ENCODE results near the gene AKAP10. TPM values are rescaled to one million over a fixed set of nuclear protein-coding genes. Genes with fewer than 3 reads are reported as not detected.

Gene AKAP10
- total and polyA plus RNA-seq, 2 donors (not counting 3 experiments of a cell fraction or from before 2014, with no cell fraction given) = 10.0 to 27.1 TPM

GRCh38 chr17:19935169-19935568, 42.5 kb downstream of the AKAP10 start:
- H3K9ac ChIP-seq (replicated peaks; ENCODE audit: extremely low read depth, insufficient read depth, low read length) = no peak overlapping the region
- H2AFZ ChIP-seq (ENCODE audit: low read depth, low read length) = no peak overlapping the region
- CTCF ChIA-PET = interaction anchor here (0.6 kb wide), 1 partner anchor 409 kb away, joined by 3 read pairs; no protein-coding TSS in a partner anchor
- no peaks in the 10 kb centered on the region for H3K27me3 ChIP-seq (ENCODE audit: control insufficient read depth in 2 of 2, insufficient read depth in 2 of 2, low read length in 2 of 2)
- peaks cover 10 to 14% of the 10 kb centered on the region in 2 experiments for H3K36me3 ChIP-seq (ENCODE audit: control insufficient read depth in 2 of 2, extremely low read depth in 1 of 2, insufficient read depth in 2 of 2, low read length in 2 of 2)
- no peak overlapping the region for H3K4me3 ChIP-seq (replicated peaks in 1 of 3; ENCODE audit: insufficient read depth in 1 of 3, low read depth in 1 of 3, low read length in 3 of 3)
- H3K9me1 ChIP-seq (replicated peaks; ENCODE audit: control insufficient read depth, extremely low read depth, insufficient read depth, low read length) = no peaks in the 10 kb centered on the region
- intact Hi-C loops (cut with micrococcal nuclease) (no loop called here), dilution Hi-C loops (cut with MboI; ENCODE audit: extremely low pct_ligation_motif_present, low sequenced_read_pairs) (no loop called here)
- POLR2A ChIA-PET = no interaction called here
- no peak for FAIRE-seq
- TF ChIP-seq FOS (IDR thresholded peaks at IDR 0.05; ENCODE audit: borderline replicate concordance, insufficient read depth, low read length) (peak; percentile 6), POLR2A (IDR thresholded peaks at IDR 0.05; ENCODE audit: low read depth, low read length) (no peak)
- no peaks in the 10 kb centered on the region for H3K9me3 ChIP-seq (replicated peaks; ENCODE audit: control insufficient read depth, insufficient read depth, low read length)
- no peak overlapping the region for H3K27ac ChIP-seq (ENCODE audit: insufficient read depth, low read depth, low read length)
- no peak overlapping the region for H3K4me2 ChIP-seq (ENCODE audit: insufficient read depth, low read length)
- H4K20me1 ChIP-seq (replicated peaks; ENCODE audit: control insufficient read depth, extremely low read depth, insufficient read depth, low read length) = no peaks in the 10 kb centered on the region
- H3K4me1 ChIP-seq (ENCODE audit: control insufficient read depth, extremely low read depth, insufficient read depth, low read length) = no peaks in the 10 kb centered on the region
- no peaks in the 10 kb centered on the region for H3K79me2 ChIP-seq (ENCODE audit: control insufficient read depth, insufficient read depth, low read length)
- BruUV-seq (replicated peaks) = no TSS peak
- DNase-seq (ENCODE audit: low read depth, low spot score) = no peak

- BruUV-seq (replicated peaks) = no TSS peak
- no peak for FAIRE-seq
- TF ChIP-seq MYC (IDR thresholded peaks at IDR 0.05; ENCODE audit: low read depth, low read length) (no peak), POLR2A (IDR thresholded peaks at IDR 0.05; ENCODE audit: low read depth, low read length) (no peak), MAX (IDR thresholded peaks at IDR 0.05; ENCODE audit: insufficient read depth, insufficient read length) (no peak), EZH2 (IDR thresholded peaks at IDR 0.05; ENCODE audit: borderline replicate concordance, low read depth, low read length, severe bottlenecking) (no peak), JUN (IDR thresholded peaks at IDR 0.05; ENCODE audit: borderline replicate concordance, insufficient read depth, insufficient read length, low read depth) (no peak), FOS (IDR thresholded peaks at IDR 0.05; ENCODE audit: borderline replicate concordance, insufficient read depth, low read length) (no peak), GATA2 (IDR thresholded peaks at IDR 0.05; ENCODE audit: insufficient read depth, insufficient read length, low read depth, low read length) (no peak), POLR2AphosphoS5 (IDR thresholded peaks at IDR 0.05; ENCODE audit: insufficient read depth, low read depth, low read length) (no peak), CTCF (IDR thresholded peaks at IDR 0.05; ENCODE audit: extremely low read depth in 1 of 2, insufficient read depth in 1 of 2, low read depth in 1 of 2, low read length in 2 of 2) (no peak)
- Histone ChIP-seq H3K9me1 (replicated peaks; ENCODE audit: control insufficient read depth, extremely low read depth, insufficient read depth, low read length) (no peaks in the 10 kb centered on the region), H3K9ac (replicated peaks; ENCODE audit: extremely low read depth, insufficient read depth, low read length) (no peak overlapping the region), H3K4me2 (ENCODE audit: insufficient read depth, low read length) (no peak overlapping the region), H3K79me2 (ENCODE audit: control insufficient read depth, insufficient read depth, low read length) (no peaks in the 10 kb centered on the region), H3K4me3 (replicated peaks in 1 of 3; ENCODE audit: insufficient read depth in 1 of 3, low read depth in 1 of 3, low read length in 3 of 3) (no peak overlapping the region), H3K9me3 (replicated peaks; ENCODE audit: control insufficient read depth, insufficient read depth, low read length) (no peaks in the 10 kb centered on the region), H4K20me1 (replicated peaks; ENCODE audit: control insufficient read depth, extremely low read depth, insufficient read depth, low read length) (no peaks in the 10 kb centered on the region), H3K36me3 (ENCODE audit: control insufficient read depth in 2 of 2, extremely low read depth in 1 of 2, insufficient read depth in 2 of 2, low read length in 2 of 2) (peaks cover 8 to 12% of the 10 kb centered on the region in 2 experiments), H2AFZ (ENCODE audit: low read depth, low read length) (no peak overlapping the region), H3K4me1 (ENCODE audit: control insufficient read depth, extremely low read depth, insufficient read depth, low read length) (no peaks in the 10 kb centered on the region), H3K27ac (ENCODE audit: insufficient read depth, low read depth, low read length) (no peak overlapping the region), H3K27me3 (ENCODE audit: control insufficient read depth in 2 of 2, insufficient read depth in 2 of 2, low read length in 2 of 2) (no peaks in the 10 kb centered on the region)
- CTCF ChIA-PET = interaction anchor here (0.6 to 1.6 kb wide), 3 partner anchors 21 to 59 kb away, joined by 4 to 5 read pairs (median 4); no protein-coding TSS in a partner anchor
- intact Hi-C loops (cut with micrococcal nuclease) = no loop called here
- POLR2A ChIA-PET = no interaction called here
- dilution Hi-C loops (cut with MboI; ENCODE audit: extremely low pct_ligation_motif_present, low sequenced_read_pairs) = no loop called here
- no peak for DNase-seq (ENCODE audit: low read depth, low spot score)
These were observed 44.0 kb downstream of the AKAP10 start for GRCh38 chr17:19933628-19934027.
